AG04449 (cell line): ENCODE data around the gene NMUR1.

ENCODE experiments used
- CTCF ChIA-PET: fragments of 350-600 bp; formaldehyde crosslinking; extraction: SDS; loops from one replicate; lab custom pipeline; 2021; ENCODE audit warnings: antibody characterized with exemption; lab: Yijun Ruan, JAX
- POLR2A ChIA-PET: fragments of 400-600, 350-600 bp; formaldehyde crosslinking; extraction: SDS; loops from one replicate; lab custom pipeline; 2020; ENCODE audit warnings: antibody characterized with exemption, inconsistent platforms; lab: Yijun Ruan, JAX
- DNase-seq: peaks from one replicate; pipeline ENCODE4 v3.0.0-alpha.2; 2010; ENCODE audit warnings: low read depth, low spot score
- H3K4me3 ChIP-seq: 2 replicates; pipeline ENCODE4 v1.5.1; 2011; ENCODE audit warnings: low read depth, mild to moderate bottlenecking, control low read depth, low read length
- TF ChIP-seq, protein P1 (sequence below): IDR thresholded peaks from one replicate; pipeline ENCODE4 v1.5.1; 2011; ENCODE audit warnings: mild to moderate bottlenecking, moderate library complexity, low read length, control low read depth, inconsistent platforms; ENCODE audit not compliant: insufficient read depth; ENCODE audit errors: missing control alignments

NMUR1 gene

DNA sequence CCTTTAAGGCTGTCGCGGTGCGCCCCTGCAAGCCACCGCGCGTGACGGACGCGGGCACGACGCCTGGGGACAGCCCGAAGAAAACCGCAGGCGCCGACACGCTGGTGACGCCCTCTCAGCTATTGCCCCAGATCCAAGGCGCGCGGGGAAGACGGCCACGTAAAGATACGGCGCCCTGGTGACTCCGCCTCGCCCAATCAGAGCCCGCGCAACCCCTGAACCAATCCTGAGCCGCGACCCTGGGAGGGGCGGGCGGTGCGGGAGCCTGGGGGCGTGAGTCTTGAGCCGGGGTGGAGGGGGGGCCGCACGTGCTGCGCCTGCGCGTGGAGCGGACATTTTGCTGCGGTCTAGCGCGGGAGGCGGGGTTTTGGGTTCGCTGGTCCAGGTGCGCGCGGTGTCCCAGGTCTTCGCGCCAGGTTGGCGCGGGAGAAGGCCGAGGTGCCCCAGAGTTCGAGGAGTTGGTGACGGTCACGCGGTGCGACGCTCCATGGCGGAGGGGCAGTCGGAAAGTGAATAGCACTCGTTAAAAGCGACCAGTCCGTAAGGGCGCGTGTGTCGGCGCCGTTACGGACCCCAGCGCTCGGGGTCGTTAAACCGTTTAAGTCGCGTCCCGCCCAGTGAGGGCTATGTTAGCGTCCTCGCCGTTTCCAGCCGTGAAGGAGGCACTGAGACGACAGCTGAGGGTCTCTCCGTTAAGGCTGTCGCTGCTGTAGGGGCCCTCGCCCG is 15.9 kb downstream of the NMUR1 start:
- ChIA-PET POLR2A (interaction anchor here (0.6 to 1.1 kb wide), 4 partner anchors 9 to 91 kb away, joined by 3 to 5 read pairs (median 3); partner anchors contain the start of gene NCL), CTCF (interaction anchor here (0.9 to 2.1 kb wide), 6 partner anchors 9 to 87 kb away, joined by 3 to 7 read pairs (median 5); partner anchors contain the start of gene NMUR1)
- H3K4me3 ChIP-seq: peak overlapping the region; percentile 89
- TF ChIP-seq, protein P1, sequence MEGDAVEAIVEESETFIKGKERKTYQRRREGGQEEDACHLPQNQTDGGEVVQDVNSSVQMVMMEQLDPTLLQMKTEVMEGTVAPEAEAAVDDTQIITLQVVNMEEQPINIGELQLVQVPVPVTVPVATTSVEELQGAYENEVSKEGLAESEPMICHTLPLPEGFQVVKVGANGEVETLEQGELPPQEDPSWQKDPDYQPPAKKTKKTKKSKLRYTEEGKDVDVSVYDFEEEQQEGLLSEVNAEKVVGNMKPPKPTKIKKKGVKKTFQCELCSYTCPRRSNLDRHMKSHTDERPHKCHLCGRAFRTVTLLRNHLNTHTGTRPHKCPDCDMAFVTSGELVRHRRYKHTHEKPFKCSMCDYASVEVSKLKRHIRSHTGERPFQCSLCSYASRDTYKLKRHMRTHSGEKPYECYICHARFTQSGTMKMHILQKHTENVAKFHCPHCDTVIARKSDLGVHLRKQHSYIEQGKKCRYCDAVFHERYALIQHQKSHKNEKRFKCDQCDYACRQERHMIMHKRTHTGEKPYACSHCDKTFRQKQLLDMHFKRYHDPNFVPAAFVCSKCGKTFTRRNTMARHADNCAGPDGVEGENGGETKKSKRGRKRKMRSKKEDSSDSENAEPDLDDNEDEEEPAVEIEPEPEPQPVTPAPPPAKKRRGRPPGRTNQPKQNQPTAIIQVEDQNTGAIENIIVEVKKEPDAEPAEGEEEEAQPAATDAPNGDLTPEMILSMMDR: no peak
- DNase-seq: peak; percentile 53

DNA sequence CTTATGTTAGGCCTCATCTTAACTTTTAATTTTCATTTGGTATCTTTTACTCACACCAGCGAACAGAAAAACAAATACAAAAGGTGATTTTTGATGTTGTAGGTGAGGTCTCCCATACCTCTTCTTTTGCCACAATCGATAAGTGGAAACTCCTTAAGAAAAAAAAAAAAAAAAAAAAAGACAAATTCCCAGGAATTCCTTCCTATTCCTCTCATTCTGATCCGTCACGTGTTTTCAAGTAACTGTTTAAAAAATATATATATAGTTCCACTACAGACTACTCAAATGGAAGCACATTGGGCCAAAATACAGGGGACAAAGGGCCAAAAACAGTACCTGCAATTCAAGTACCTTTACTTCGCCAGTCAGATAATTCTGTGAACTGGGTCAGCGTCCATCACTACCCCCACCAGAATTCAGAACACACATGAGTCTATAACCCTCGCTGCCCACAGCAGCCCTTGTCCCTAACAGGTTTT is 16.5 kb downstream of the NMUR1 start:
- no peak for DNase-seq
- TF ChIP-seq, protein P1: no peak
- CTCF ChIA-PET: interaction anchor here (2.1 kb wide), 1 partner anchor 88 kb away, joined by 6 read pairs; no protein-coding TSS in a partner anchor
- POLR2A ChIA-PET: interaction anchor here (0.6 to 1.1 kb wide), 4 partner anchors 8 to 92 kb away, joined by 3 to 5 read pairs (median 3); partner anchors contain the start of gene NCL
- peak overlapping the region; percentile 89 for H3K4me3 ChIP-seq

DNA sequence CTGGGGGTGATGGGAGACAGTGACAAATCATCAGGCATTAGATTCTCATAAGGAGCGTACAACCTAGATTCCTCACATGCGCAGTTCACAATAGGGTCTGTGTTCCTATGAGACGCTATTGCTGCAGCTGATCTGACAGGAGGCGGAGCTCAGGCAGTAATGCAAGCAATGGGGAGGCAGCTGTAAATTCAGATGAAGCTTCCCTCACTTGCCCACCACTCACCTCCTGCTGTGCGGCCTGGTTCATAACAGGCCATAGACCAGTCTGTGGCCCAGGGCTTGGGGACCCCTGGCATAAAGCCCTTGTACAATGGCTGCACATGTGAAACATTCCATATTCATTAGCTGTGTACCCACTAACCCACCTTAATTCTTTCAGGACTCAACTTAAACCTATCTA is 18.0 kb downstream of the NMUR1 start:
- ChIA-PET CTCF (interaction anchor here (0.9 to 2.6 kb wide), 3 partner anchors 12 to 89 kb away, joined by 3 to 19 read pairs (median 3); no protein-coding TSS in a partner anchor), POLR2A (interaction anchor here (0.8 kb wide), 1 partner anchor 29 kb away, joined by 3 read pairs; no protein-coding TSS in a partner anchor)

DNA sequence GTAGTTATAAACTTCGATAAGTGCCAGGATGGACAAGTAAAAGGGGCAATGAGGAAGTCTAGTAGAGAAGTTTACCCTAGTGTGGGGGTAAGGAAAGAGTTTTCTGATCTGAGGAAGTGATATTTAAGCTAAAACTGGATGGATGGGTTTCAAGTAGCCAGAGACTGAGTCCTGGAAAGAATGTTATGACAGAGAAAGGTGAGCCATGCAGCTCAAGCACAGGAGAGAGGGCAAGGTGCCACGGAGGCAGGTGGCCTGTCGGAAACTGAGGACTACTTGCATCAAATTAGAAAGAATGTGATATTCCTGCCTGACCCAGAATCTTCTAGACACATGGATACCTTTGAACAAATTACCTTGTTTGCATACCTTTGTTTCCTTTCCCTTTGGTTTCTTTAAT is 26.5 kb downstream of the NMUR1 start:
- TF ChIP-seq, protein P1: no peak
- no peak overlapping the region for H3K4me3 ChIP-seq
- ChIA-PET POLR2A (no interaction called here), CTCF (interaction anchor here (2.6 kb wide), 1 partner anchor 13 kb away, joined by 8 read pairs; no protein-coding TSS in a partner anchor)
- DNase-seq: no peak

More for the DNA sequence above, 18.0 kb downstream of the NMUR1 start:
- no peak for DNase-seq
- H3K4me3 ChIP-seq: no peak overlapping the region
- TF ChIP-seq, protein P1: no peak

DNA sequence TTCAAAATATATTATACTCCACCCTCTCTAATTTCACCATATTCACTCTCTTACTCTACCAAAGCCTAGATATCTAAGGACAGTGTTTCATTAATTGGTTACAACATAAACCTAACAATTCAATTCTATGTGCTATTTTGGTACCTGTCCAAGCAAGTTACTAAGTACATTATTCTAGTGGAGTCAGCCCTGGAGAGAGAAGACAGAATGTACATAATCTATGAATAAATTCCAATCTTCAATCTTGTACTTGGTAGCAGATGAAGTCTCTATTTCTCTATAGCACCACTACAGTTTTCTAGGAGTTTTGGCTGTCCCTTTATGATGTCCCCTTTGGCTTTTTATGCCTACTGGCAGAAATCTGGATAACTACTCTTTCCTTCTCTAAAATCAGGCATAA is 27.6 kb downstream of the NMUR1 start:
- TF ChIP-seq, protein P1: no peak
- no peak for DNase-seq
- POLR2A ChIA-PET: no interaction called here
- CTCF ChIA-PET: interaction anchor here (1.0 kb wide), 1 partner anchor 20 kb away, joined by 5 read pairs; no protein-coding TSS in a partner anchor
- H3K4me3 ChIP-seq: no peak overlapping the region

DNA sequence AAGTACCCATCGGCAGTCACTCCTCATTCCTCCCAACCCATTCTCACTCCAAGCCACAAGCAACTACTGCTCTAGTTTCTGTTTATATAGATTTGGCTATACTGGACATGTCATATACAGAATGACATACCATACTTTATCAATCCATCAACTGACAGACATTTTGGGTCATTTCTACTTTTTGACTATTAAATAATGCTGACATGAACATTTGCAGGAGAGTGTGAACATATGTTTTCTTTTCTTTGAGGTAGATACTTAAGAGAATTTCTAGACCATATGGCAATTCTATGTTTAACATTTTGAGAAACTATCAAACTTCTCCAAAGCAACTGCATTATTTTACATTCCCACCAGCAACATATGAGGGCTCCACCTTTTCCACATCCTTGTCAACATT is 32.6 kb downstream of the NMUR1 start:
- CTCF ChIA-PET: interaction anchor here (0.6 to 2.4 kb wide), 2 partner anchors 15 to 17 kb away, joined by 3 to 15 read pairs; no protein-coding TSS in a partner anchor
- DNase-seq: no peak
- no peak overlapping the region for H3K4me3 ChIP-seq
- TF ChIP-seq, protein P1: no peak
- POLR2A ChIA-PET: no interaction called here
